HG02938 (cell line): ENCODE results near the gene SCRN1.
"Not testable (repeated sequence)": the region's sequence is repeated elsewhere in the genome, so short reads cannot be mapped to it uniquely, and the experiment has no call there.

Source experiments
- ATAC-seq: cut with Tn5 transposase; IDR thresholded peaks from one replicate; pipeline ENCODE4 v1.9.1; 2021; ENCODE audit warnings: mild to moderate bottlenecking, moderate library complexity; ENCODE audit not compliant: unreplicated experiment

Gene SCRN1

DNA sequence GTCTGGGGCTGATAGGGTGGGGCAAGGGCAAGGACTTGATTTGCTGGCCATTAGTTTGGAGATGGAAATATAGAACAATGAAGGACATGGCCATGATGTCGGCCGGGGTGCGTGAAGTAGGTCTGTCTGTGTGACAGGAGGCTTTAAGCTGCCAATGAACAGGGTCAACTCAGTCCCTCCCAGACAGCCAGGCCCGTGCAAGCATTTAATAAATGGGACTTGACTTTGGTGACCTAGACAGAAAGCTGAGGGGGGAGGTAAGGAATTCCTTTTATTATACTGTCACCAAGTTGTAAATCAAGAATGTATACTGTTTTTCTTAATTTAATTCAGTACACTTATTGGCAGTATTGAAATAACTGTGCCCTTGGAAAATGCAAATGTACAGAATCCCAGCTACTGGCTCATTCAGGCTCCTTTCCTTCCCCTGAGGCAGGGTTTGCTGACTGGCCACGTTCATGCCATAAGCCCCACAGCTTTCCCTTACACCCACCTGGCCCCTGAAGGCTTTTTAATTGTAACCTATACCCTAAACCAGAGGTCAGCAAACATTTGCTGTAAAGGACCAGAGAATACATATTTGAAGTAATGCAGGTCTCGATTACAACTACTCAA lies 96.1 kb downstream of the SCRN1 start:
- no peak for ATAC-seq

DNA sequence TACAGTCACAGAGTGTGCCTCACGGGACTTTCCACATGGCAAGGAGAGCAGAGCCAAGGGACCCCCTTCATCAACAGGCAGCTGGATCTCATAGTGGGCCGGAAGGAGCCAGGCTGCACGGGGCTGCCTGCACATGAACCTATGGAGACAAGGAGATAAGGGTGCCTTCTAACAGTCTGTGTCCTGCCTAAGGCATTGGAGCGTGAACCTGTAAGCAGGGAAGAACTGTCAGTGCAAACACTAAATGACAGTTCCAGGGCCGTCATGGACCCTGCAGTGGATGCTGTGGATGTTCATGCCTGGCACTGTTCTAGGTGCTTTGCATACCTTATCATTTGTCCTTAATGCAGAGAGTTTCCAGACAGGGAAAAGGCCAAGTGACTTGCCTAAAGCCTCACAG lies 97.4 kb downstream of the SCRN1 start:
- no peak for ATAC-seq

DNA sequence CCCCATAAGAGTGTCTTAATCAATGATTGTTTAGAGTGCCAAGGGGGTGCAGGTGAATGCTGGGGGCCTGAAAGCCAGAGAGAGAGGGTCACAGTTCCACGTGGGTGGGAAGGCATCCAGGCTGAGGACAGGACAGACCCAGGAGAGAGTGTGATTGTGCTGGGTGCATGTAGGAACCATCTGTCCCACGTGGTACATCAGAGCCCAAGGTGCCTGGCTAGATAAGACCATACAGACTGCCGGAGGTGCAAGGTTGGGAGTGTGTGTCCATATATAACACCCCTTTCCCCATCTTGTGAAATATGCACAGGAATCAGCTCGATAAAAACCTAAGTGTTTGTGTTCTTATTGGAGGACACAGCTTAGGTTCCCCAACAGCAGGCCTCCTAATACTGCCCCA lies 97.8 kb downstream of the SCRN1 start:
- no peak for ATAC-seq

DNA sequence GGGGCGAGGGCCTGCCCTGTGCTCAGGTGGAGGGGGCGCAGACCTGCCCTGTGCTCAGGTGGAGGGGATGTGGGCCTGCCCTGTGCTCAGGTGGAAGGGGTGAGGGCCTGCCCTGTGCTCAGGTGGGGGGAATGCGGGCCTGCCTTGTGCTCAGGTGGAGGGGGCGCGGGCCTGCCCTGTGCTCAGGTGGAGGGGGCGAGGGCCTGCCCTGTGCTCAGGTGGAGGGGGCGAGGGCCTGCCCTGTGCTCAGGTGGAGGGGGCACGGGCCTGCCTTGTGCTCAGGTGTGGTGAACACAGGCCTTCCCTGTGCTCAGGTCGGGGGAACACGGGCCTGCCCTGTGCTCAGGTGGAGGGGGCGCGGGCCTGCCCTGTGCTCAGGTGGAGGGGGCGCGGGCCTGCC lies 98.8 kb downstream of the SCRN1 start:
- not testable (repeated sequence) for ATAC-seq

DNA sequence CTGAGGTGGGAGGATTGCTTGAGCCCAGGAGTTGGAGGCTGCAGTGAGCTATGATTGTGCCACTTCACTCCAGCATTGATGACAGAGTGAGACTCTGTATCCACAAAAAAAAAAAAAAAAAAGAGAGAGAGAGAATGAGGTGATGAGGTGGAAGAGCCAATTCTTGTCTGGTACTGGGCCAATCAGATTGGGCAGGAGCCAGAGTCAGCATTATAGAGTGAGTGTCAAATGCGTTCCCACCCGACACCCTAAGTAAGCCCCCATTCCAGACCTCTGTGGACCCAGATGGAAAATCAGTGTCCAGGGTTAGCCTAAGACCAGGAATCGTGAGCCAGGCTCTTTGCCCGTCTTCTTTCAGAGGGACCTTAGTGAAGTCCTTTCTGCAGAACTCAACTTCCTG lies 99.3 kb downstream of the SCRN1 start:
- no peak for ATAC-seq

DNA sequence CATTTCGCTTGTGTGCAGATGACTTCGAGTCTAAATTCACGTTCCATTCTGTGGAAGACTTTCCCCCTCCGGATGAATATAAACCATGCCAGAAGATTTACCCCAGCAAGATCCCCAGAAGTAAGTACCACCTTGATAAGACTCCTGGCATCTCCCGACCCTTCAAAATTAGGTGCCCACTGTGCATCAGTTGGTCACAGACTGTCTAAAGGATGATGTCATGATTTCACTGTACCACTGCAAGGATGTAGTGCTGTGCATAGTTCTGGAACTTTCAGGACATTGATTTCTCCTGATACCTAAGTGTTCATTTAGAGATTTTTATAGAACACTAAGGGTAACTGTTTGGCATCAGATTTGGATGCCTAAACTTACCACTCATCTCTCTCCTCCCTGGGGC lies 100.3 kb downstream of the SCRN1 start:
- no peak for ATAC-seq

DNA sequence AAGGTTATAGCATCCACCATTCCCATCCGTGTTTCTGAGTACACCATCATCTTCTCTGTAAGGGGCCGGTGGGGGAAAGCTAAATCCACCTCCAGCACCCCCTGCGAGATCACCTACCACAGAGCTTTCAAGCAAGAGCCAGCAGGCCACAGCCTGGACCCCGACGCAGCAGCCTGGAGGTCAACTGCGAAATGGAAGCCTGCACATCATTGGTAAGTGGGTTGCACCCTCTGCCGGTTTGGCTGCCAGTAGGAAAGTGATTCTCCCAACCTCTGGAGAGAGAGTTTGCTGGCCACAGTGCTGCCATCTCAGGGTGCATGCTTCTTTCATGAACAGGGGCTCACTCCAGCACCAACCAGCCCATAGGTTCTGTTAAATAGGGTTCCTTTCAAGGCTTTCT lies 101.6 kb downstream of the SCRN1 start:
- ATAC-seq, result no peak

DNA sequence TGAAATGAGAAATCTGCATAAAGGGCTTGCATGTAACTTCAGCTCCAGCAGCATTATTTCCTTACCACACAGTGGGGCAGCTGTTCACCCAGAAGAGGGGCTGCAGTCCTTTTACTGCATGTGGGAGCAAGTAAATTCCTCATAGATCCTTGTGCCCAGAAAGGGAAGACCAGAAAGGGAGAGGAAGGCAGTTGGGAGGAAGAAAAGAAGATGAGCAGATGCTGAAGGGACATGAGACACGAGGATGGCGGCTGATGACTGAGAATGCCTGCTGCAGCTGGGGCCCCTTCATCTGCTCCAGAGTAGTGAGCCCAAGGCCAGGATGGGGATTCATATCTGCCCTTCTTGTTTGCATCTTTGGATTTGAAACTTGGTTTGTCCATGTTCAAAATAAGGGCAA lies 102.8 kb downstream of the SCRN1 start:
- no peak for ATAC-seq

DNA sequence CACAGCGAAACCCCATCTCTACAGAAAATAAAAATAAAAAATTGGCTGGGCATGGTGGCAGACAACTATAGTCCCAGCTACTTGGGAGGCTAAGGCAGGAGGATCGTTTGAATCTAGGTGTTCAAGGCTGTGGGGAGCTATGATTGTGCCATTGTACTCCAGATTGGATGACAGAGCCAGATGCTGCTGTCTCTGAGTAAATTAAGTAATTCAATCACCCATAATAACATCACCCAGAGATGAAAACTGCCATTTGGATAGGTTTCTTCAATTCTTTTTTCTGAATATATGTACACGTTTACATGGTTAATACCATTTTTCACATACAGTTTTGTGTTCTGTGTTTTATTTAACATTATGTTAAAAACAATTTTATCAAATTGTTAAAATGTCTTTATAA lies 104.0 kb downstream of the SCRN1 start:
- no peak for ATAC-seq

DNA sequence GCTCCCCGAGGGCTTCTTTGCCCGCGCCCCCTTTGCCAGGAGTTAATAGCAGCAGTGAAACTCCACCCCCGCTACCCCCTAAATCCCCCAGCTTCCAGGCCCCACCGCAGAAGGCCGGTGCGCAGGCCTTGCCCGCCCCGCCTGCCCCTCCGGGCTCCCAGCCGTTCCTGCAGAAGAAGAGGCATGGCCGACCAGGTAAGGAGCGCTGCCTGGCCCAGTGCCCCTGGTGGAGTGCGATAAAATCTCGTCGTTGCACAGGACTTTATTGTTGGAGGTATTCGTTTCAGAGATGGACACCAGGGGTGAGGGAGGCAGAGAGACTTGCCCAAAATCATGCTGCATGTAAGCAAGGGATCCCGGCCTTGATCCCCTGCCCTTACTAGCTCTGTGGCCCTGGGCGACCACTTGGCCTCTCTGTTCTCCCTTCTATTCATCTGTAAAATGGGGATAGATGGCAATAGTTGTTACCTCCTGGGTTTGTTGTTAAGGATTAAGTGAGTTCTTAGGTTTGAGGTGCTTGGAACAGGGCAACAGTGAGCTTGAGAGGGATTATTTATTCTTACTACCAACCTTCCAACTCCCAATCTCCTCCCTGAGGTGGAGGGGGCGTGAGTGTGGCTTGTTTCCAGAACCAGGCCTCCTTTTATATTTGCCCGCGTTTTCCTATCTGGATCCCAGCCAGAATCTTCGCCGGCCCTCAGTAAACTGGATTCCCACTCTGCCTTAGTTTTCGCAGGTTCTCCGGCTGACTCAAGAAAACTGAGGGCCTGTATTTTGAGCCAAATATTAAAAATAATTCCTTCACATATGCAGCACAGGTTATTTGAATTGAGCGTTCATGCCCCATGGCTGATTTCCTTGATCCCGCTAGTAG lies 105.0 kb downstream of the SCRN1 start:
- ATAC-seq, result no peak

DNA sequence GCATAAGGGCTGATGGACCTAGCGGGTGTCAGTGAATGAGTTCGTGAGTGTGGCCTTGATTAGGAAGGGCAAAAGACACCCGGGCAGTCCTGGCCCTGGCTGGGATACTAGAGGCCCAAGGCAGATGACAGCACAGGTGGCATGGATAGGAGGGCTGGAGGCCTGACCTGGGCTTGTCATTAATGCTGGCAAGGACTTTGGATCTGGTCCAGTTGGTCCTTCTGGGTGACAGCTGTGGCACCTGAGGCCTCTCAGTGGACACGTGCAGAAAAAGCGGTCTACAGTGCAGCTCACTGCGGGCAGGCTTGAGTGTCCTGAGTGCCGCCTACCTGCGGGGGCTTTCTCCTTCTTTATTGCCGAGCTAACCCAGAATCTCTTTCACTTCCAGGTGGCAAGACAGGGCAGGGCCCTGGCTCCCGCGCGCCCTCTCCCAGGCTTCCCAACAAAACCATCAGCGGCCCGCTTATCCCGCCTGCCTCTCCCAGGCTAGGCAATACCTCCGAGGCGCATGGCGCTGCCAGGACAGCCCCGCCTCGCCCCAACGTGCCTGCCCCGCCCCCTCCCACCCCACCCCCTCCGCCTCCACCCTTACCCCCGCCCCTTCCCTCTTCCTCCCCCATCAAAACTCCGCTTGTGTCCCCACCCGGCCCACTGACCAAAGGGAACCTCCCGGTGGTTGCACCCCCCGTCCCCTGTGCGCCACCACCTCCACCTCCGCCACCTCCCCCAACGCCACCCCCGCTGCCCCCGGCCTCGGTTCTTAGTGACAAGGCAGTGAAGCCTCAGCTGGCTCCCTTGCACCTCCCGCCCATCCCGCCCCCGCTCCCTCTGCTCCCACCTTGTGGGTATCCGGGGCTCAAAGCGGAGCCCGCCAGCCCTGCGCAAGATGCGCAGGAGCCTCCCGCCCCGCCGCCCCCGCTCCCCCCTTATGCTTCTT lies 105.9 kb downstream of the SCRN1 start:
- no peak for ATAC-seq

DNA sequence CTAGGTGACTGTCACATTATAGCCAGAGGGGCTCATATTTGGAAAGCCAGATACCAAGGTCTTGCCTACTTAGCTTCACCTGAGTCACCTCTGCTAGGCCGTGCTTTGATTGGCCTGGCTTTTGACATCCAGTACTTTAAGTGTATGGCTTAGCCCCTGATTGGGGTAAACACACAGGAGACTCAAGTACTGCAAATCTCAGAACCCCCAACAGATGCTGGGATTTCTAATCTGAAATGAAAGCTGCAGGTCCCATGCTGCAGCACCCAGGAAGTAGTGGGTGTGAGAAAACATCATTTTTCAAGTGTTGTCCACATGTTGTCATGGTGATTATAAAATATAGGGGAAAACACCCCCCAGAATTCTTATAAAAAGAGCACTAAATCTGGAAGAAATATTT lies 107.1 kb downstream of the SCRN1 start:
- no peak for ATAC-seq

DNA sequence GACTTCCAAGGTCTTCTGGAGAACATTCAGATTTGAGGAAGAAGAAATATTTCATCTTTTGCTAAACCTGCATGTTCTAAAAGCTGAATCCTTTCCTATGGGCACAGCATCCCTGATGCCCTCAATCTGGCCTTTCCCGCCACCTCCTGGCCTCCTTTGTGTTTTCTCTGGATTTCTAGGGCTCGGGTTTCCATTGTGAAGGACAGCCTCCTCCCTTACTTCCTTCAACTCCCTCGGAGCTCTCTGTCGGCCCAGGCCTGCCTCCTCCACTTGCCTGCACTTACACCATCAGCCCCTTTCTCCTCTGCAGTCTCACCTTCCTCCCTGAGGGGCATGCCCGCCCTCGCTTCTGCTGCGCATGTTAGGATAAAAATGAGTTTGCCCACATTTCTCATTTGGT lies 107.9 kb downstream of the SCRN1 start:
- no peak for ATAC-seq

DNA sequence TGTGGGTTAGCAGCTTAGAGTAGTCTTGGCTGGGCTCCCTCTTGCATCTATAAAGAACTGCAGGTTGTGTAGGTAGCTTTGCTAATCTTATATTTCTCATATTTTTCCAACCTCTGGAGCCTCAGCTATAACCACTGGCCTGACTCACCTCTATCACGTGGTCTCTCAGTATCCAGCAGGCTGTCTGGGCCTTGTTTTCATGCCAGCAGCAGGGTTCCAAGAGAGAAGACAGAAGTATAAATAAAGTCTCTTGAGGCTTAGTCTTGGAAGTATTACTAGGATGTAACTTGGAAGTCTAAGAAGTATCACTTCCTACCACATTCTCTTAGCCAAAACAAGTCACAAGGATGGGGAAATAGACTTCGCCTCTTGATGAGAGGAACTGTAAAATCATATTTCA lies 110.0 kb downstream of the SCRN1 start:
- ATAC-seq, result no peak

DNA sequence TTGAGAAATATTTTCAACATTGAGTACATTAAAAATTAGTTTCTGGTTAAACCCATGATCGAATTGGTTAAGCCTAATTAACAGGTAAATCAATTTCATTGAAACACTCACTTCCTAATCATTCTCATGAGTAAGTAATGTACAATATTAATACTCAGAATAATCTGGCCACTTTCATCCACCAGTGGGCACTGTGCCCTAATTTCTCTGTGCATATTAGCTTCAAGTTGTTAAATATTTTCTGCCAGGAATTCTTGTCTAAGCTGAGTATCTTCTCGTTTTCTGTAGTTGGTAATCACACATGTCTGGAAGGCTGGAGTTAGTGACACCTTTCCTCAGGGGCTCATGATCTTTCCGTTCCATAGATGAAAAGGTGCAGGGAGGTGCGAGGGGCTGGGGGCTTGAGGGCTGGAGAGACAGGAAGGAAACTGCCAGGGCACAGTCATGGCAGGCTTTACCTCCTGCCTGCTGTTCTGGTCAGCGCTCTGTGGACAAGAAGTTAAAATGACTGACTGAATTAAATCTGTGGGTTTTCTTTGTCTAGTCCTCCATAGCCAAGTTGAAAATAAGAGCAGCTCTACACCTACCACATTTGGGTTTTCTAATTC lies 111.4 kb downstream of the SCRN1 start:
- ATAC-seq, result no peak

DNA sequence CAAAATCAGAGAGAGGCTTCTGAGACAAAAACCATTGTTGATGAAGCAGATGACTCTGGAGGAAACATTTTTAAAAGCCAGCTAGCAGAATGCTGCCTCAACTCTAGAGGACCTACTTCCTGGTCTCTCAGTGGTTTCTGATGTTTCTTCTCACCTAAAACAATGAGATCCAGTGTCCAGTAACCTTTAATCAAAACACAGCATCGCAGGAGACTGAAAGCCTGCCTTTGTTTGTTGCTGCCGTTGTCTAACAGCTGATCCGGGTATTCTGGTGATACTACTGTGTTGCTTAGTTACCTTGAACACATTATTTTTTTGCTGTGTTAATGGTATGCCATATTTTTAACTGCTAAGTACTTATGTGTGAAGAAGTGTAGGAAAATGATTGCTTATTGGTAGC lies 112.4 kb downstream of the SCRN1 start:
- ATAC-seq, result no peak

DNA sequence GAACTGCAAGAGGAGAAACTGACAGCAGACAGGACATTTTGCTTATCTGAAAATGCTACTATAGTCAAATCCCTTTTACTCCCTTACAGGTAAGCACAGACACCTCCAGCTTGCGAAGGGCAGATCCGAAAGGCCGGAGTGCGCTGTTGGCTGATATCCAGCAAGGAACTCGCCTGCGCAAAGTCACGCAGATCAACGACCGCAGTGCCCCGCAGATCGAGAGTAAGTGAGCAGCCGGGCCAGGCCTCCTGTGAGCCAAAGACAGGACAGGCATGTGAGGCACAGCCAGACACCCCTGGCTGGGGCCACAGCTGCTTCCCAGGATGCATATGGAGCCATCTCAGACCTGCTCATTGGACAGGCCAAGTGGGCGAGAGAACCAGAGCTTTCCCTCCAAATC lies 113.9 kb downstream of the SCRN1 start:
- ATAC-seq, result no peak

DNA sequence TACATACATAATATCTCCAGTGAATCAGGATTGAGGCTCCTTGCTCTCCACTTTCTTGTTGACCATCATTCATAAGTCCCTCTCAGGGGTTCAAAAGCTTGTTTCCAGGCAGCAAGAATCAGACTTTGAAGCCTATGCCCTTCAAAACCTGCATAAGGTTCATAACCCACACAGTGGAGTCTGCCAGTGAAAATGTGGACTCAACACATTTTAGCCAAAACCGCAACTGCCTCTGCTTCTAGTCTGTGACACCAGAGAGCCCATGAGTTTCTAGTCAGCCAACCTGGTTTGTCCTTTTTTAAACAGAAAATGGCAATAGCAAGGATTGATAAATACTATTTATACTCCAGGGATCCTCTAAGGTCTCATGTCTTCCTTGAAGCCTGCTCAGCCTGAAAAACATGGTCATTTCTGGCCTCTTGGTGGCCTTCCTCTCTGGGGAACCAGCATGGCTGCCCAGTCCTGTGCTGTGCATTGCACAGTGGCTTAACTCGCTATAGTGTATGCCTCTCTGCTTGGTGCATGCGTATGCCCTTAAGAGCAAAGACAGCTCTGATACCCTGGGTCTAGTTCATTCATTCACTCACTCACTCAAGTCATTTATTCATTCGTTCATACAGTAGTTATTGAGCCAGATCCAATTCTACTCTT lies 115.8 kb downstream of the SCRN1 start:
- no peak for ATAC-seq

DNA sequence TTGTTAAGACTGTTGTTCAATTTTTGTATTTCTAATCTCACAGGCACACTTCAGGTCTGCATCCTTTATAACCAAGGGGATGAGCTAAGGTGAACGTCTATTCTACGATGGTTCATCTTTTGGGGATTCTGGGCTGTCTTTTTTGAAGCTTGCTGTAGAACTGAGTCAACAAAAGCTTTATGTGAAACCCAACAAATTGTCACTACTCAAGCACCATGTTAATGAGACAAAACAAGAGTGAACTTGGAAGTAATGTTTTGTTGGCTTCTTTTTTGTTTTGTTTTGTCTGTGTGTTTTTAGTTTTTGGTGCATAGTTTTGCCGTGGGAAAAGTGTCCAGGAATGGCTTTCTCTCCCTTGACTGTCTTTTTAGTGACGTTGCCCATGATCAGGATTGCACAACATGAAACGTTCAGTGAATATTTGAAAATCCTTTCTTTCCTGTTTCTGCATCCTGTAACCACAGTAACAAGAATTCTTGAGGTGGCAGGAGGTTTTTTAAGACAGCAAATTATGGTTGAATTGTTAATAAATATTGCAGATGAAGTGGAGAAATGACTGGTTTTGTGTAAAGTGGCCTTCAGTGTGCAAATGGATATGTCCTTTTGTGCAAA lies 117.7 kb downstream of the SCRN1 start:
- ATAC-seq, result no peak
